ENCODE results near the gene MUC20. TPM values are rescaled to one million over a fixed set of nuclear protein-coding genes. Genes with fewer than 3 reads are reported as not detected.
"Not testable (repeated sequence)": the region's sequence is repeated elsewhere in the genome, so short reads cannot be mapped to it uniquely, and the experiment has no call there.

The MUC20 gene

DNA sequence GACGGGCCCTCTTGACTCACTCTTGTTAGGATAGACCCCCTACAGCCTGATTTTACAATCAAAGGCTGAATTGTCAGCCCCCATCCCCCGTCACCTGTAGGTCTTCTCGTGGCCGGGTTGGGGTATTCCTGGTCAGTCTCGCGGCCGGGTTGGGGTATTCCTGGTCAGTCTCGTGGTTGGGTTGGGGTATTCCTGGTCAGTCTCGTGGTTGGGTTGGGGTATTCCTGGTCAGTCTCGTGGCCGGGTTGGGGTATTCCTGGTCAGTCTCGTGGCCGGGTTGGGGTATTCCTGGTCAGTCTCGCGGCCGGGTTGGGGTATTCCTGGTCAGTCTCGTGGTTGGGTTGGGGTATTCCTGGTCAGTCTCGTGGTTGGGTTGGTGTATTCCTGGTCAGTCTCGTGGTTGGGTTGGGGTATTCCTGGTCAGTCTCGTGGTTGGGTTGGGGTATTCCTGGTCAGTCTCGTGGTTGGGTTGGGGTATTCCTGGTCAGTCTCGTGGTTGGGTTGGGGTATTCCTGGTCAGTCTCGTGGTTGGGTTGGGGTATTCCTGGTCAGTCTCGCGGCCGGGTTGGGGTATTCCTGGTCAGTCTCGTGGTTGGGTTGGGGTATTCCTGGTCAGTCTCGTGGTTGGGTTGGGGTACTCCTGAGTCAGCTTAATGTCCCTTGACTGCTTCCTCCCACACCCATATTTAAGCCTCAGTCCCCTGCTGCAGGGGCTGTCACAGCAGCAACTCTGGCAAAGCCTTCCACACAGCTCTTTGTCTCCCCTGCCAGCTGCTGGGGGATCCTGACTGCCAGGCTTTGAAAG, 50.3 kb downstream of the MUC20 start:
- H3K4me1 ChIP-seq (ENCODE audit: control insufficient read depth, insufficient read depth, low read length); H3K4me2 ChIP-seq (ENCODE audit: low read length); H3K4me3 ChIP-seq (ENCODE audit: low read length); H3K9me3 ChIP-seq (replicated peaks; ENCODE audit: low read length); H3K36me3 ChIP-seq (ENCODE audit: insufficient read depth, low read length); H3K9ac ChIP-seq (ENCODE audit: low read depth, low read length): not testable (repeated sequence)
- H3K27me3 ChIP-seq (ENCODE audit: control insufficient read depth, insufficient read depth, low read length): peaks cover 12% of the 10 kb centered on the region

DNA sequence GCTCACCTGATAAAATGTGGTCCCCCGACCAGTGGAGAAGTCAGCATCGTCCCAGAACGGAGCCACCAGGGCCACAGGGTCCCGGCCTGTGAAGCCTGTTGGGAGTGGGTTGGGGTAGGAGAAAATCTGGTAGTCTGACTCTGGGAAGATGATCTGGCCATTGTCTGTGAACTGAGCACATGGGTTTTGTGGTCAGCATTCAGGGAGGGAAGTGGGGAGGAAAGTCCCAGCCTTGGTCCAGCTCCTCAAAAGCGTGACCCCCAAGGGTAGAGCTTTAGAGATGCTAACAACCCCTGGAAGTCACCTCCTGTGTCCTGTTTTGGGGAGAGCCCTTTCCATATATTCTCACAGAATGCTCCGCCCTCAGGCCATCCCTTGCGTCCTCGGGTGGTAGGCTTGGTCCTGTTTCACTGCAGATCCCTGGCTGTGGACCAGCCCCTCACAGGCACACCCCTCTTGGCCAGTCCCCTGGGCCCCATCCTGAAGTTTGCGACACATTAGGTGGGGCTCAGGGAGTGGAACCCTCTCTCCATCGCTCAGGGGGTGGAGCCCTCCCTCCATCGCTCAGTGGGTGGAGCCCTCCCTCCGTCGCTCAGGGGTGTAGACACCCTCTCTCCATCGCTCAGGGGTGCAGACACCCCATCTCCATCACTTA, 51.0 kb downstream of the MUC20 start:
- H3K4me3 ChIP-seq (ENCODE audit: low read length): no peak overlapping the region
- H3K4me2 ChIP-seq (ENCODE audit: low read length): no peak overlapping the region
- peaks cover 12% of the 10 kb centered on the region for H3K27me3 ChIP-seq (ENCODE audit: control insufficient read depth, insufficient read depth, low read length)
- no peak overlapping the region for H3K9ac ChIP-seq (ENCODE audit: low read depth, low read length)
- no peaks in the 10 kb centered on the region for H3K36me3 ChIP-seq (ENCODE audit: insufficient read depth, low read length)
- H3K4me1 ChIP-seq (ENCODE audit: control insufficient read depth, insufficient read depth, low read length): no peaks in the 10 kb centered on the region
- no peaks in the 10 kb centered on the region for H3K9me3 ChIP-seq (replicated peaks; ENCODE audit: low read length)

DNA sequence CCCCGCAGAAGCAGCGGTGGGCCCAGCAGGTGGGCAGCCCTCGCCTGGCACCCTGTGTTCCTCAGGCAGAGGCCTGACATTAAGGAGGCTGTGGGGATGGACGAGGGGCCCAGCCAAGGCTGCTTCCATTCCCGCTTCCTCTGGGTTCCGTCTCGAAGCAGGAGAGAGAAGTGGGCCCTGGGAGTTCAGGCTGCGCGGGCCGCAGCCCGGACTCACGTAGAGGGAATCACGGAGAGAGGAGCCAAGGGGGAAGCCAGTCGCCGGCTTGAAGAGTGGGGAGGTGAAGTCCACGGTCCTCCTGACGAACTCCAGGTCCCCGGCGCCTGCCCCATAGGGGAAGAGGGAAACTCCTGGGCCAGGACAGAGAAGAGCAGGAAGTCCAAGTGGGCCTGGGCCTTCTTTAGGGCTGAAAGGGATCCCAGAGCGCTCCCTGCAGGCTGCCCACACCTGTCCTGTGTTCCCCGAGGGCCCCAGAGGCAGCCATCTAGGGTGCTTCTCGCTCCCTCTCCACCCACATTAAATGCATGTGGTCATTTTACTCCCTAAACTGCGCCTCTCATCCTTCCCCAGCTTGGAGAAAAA, 53.3 kb downstream of the MUC20 start:
- no peak overlapping the region for H3K4me2 ChIP-seq (ENCODE audit: low read length)
- no peaks in the 10 kb centered on the region for H3K36me3 ChIP-seq (ENCODE audit: insufficient read depth, low read length)
- H3K27me3 ChIP-seq (ENCODE audit: control insufficient read depth, insufficient read depth, low read length): peaks cover 9% of the 10 kb centered on the region
- H3K4me1 ChIP-seq (ENCODE audit: control insufficient read depth, insufficient read depth, low read length): no peaks in the 10 kb centered on the region
- H3K9ac ChIP-seq (ENCODE audit: low read depth, low read length): no peak overlapping the region
- no peak overlapping the region for H3K4me3 ChIP-seq (ENCODE audit: low read length)
- no peaks in the 10 kb centered on the region for H3K9me3 ChIP-seq (replicated peaks; ENCODE audit: low read length)

DNA sequence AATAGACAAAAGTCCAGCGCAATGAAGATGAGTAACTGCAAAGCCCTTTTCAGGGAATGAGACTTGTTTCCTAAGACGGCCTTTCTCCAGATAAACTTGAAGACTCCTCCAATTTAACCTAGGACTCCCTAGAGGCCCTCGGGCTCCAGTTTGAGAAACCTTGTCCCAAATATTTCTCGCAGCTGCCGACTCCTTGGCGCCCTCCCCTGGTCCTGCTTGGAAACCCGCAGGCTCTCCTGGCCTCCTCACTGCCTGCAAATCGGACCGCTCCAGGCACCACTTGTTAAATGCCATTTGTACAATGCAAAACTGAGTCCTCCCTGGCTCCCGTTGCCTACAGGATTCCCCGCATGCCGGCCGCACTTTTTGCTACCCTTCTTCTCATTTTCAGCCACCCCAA, 54.1 kb downstream of the MUC20 start:
- H3K4me3 ChIP-seq (ENCODE audit: low read length): no peak overlapping the region
- no peak overlapping the region for H3K9ac ChIP-seq (ENCODE audit: low read depth, low read length)

DNA sequence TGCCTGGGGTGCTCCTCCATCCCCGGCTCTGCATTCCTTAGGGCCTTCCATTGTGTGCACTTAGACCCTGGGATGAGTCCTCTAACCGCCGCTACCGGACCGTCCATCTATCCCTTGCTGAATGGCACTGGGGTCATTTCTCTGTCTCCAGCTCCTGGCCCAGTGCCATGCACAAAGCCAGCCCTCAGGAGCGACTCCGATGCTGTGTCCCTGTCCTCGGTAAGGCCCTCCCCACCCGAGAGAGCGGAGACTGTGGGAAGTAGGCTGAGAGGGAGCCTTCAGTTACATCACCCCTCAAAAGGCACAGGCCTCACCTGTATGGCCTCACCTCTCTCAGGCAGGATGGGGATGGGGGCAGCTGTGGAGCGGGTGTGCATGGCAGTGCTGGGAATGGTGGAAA, 57.2 kb downstream of the MUC20 start:
- peaks cover 2% of the 10 kb centered on the region for H3K27me3 ChIP-seq (ENCODE audit: control insufficient read depth, insufficient read depth, low read length)
- no peaks in the 10 kb centered on the region for H3K4me1 ChIP-seq (ENCODE audit: control insufficient read depth, insufficient read depth, low read length)
- no peak overlapping the region for H3K9ac ChIP-seq (ENCODE audit: low read depth, low read length)
- H3K36me3 ChIP-seq (ENCODE audit: insufficient read depth, low read length): no peaks in the 10 kb centered on the region
- no peak overlapping the region for H3K4me3 ChIP-seq (ENCODE audit: low read length)
- H3K9me3 ChIP-seq (replicated peaks; ENCODE audit: low read length): no peaks in the 10 kb centered on the region
- no peak overlapping the region for H3K4me2 ChIP-seq (ENCODE audit: low read length)

More for the DNA sequence above, 54.1 kb downstream of the MUC20 start:
- no peaks in the 10 kb centered on the region for H3K9me3 ChIP-seq (replicated peaks; ENCODE audit: low read length)
- no peaks in the 10 kb centered on the region for H3K36me3 ChIP-seq (ENCODE audit: insufficient read depth, low read length)
- no peaks in the 10 kb centered on the region for H3K4me1 ChIP-seq (ENCODE audit: control insufficient read depth, insufficient read depth, low read length)
- H3K4me2 ChIP-seq (ENCODE audit: low read length): no peak overlapping the region
- H3K27me3 ChIP-seq (ENCODE audit: control insufficient read depth, insufficient read depth, low read length): peaks cover 2% of the 10 kb centered on the region

DNA sequence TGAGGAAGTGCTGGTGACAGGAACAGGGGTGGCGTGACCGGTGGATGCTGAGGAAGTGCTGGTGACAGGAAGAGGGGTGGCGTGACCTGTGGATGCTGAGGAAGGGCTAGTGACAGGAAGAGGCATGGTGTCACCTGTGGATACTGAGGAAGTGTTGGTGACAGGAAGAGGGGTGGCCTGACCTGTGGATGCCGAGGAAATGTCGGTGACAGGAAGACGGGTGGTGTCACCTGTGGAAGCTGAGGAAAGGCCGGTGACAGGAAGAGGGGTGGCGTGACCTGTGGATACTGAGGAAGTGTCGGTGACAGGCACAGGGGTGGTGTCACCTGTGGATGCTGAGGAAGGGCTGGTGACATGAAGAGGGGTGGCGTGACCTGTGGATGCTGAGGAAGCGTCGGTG, 60.5 kb downstream of the MUC20 start:
- not testable (repeated sequence) for H3K27me3 ChIP-seq (ENCODE audit: control insufficient read depth, insufficient read depth, low read length); H3K4me1 ChIP-seq (ENCODE audit: control insufficient read depth, insufficient read depth, low read length); H3K9ac ChIP-seq (ENCODE audit: low read depth, low read length); H3K4me3 ChIP-seq (ENCODE audit: low read length); H3K4me2 ChIP-seq (ENCODE audit: low read length); H3K36me3 ChIP-seq (ENCODE audit: insufficient read depth, low read length)
- peaks cover 12% of the 10 kb centered on the region for H3K9me3 ChIP-seq (replicated peaks; ENCODE audit: low read length)

Small RNA genes lying within 50 kb of the gene (small RNA-seq; reads per million reads assigned to genes)
- not detected for gene MIR570
